Measurements from ENCODE around the gene CPEB4. TPM values are rescaled to one million over a fixed set of nuclear protein-coding genes. Genes with fewer than 3 reads are reported as not detected.

The CPEB4 gene
- total RNA-seq, 2 experiments from 2014 or later: 18.3 to 19.2 TPM

DNA sequence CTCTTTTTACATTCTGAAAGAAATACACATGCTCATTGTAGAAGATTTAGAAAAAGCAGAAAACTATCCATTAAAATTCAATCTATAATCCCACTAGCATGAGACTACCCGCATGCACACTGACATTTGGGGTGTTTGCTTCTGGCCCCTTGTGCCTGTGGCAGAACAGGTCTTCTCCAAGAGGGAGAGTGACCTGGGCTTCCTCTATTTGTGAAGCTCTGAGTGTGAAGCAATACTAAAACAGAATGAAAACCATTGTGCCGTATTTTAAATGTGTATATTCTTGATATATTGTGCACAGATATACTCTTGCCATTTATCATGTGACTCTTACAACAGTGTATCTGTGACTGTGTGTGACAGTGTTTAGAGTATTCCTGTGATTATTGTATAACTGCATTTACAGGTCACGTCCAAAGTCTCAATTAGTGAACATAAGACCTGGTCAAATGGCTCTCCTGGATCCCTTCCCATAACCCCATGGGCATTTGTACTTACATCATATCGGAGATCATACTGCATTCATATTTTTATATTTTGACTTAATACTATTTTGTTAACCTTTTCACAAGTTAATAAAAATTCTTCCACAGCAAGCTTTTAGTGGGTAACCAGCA lies 14.7 kb upstream of the CPEB4 start:
- CTCF ChIA-PET: no interaction called here
- ATAC-seq (ENCODE audit: poor library complexity) (no peak), DNase-seq (no peak)
- no peaks in the 10 kb centered on the region for H3K4me1 ChIP-seq (ENCODE audit: insufficient read depth, low read length)
- no peak overlapping the region for H3K4me3 Mint-ChIP-seq
- no peak overlapping the region for H3K27ac ChIP-seq (ENCODE audit: low read depth in 1 of 2, low read length in 2 of 2)
- H3K36me3 Mint-ChIP-seq (ENCODE audit: low read depth): no peaks in the 10 kb centered on the region
- H3K27me3 ChIP-seq (ENCODE audit: control insufficient read depth in 1 of 2, insufficient read depth in 2 of 2, low read length in 2 of 2): no peaks in the 10 kb centered on the region
- no peaks in the 10 kb centered on the region for H3K9me3 ChIP-seq (ENCODE audit: control insufficient read depth in 1 of 2, insufficient read depth in 1 of 2, low read length in 2 of 2)
- H3K4me3 ChIP-seq (ENCODE audit: low read length): no peak overlapping the region
- TF ChIP-seq, protein P1, sequence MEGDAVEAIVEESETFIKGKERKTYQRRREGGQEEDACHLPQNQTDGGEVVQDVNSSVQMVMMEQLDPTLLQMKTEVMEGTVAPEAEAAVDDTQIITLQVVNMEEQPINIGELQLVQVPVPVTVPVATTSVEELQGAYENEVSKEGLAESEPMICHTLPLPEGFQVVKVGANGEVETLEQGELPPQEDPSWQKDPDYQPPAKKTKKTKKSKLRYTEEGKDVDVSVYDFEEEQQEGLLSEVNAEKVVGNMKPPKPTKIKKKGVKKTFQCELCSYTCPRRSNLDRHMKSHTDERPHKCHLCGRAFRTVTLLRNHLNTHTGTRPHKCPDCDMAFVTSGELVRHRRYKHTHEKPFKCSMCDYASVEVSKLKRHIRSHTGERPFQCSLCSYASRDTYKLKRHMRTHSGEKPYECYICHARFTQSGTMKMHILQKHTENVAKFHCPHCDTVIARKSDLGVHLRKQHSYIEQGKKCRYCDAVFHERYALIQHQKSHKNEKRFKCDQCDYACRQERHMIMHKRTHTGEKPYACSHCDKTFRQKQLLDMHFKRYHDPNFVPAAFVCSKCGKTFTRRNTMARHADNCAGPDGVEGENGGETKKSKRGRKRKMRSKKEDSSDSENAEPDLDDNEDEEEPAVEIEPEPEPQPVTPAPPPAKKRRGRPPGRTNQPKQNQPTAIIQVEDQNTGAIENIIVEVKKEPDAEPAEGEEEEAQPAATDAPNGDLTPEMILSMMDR (IDR thresholded peaks at IDR 0.05): no peak
- POLR2A ChIA-PET: interaction anchor here (0.6 to 1.0 kb wide), 2 partner anchors 45 to 815 kb away, joined by 3 read pairs; no protein-coding TSS in a partner anchor
- no peaks in the 10 kb centered on the region for H3K9me3 Mint-ChIP-seq
- no peak overlapping the region for H3K27ac Mint-ChIP-seq
- intact Hi-C loops (cut with DNase I, micrococcal nuclease): no loop called here
- no peaks in the 10 kb centered on the region for H3K36me3 ChIP-seq (ENCODE audit: insufficient read depth, low read length)
- no peaks in the 10 kb centered on the region for H3K4me1 Mint-ChIP-seq (ENCODE audit: low read depth)
- no peaks in the 10 kb centered on the region for H3K27me3 Mint-ChIP-seq

DNA sequence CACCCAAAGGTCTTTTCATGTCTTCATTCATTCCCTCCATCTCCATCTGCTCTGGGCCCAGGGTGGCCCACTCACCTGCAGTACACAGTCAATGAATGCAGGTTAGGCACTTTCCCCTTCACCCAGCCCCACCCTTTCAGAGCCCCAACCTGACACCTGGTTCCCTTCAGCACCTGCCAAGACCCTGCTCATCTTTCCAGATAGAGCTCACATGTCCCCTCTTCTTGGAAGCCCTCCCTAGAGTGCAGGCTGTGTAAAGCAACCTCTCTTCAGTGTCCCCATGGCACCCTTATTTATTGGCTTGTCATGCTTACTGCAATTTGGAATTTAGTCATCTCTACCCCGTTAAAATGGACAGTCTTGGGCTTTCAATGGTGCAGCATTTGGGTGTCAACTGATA lies 13.0 kb upstream of the CPEB4 start:
- DNase-seq: no peak
- H3K4me1 ChIP-seq (ENCODE audit: insufficient read depth, low read length): no peaks in the 10 kb centered on the region
- Mint-ChIP-seq H3K27ac (no peak overlapping the region), H3K9me3 (no peaks in the 10 kb centered on the region), H3K4me3 (no peak overlapping the region), H3K4me1 (ENCODE audit: low read depth) (no peaks in the 10 kb centered on the region), H3K36me3 (ENCODE audit: low read depth) (no peaks in the 10 kb centered on the region), H3K27me3 (no peaks in the 10 kb centered on the region)
- no peak overlapping the region for H3K27ac ChIP-seq (ENCODE audit: low read depth in 1 of 2, low read length in 2 of 2)
- CTCF ChIA-PET: no interaction called here
- TF ChIP-seq, protein P1 (IDR thresholded peaks at IDR 0.05): no peak
- ATAC-seq (ENCODE audit: poor library complexity): no peak
- H3K36me3 ChIP-seq (ENCODE audit: insufficient read depth, low read length): no peaks in the 10 kb centered on the region
- no peaks in the 10 kb centered on the region for H3K27me3 ChIP-seq (ENCODE audit: control insufficient read depth in 1 of 2, insufficient read depth in 2 of 2, low read length in 2 of 2)
- POLR2A ChIA-PET: no interaction called here
- no peak overlapping the region for H3K4me3 ChIP-seq (ENCODE audit: low read length)
- no peaks in the 10 kb centered on the region for H3K9me3 ChIP-seq (ENCODE audit: control insufficient read depth in 1 of 2, insufficient read depth in 1 of 2, low read length in 2 of 2)
- intact Hi-C loops (cut with DNase I, micrococcal nuclease): no loop called here

GRCh38 chr5:173878224-173878967 lies 9.8 kb upstream of the CPEB4 start:
- intact Hi-C loops (cut with DNase I, micrococcal nuclease): no loop called here
- POLR2A ChIA-PET: no interaction called here
- H3K27ac ChIP-seq (ENCODE audit: low read depth in 1 of 2, low read length in 2 of 2): no peak overlapping the region

More at GRCh38 chr5:173878224-173878967, 9.8 kb upstream of the CPEB4 start:
- CTCF ChIA-PET: no interaction called here
- Mint-ChIP-seq H3K9me3 (no peaks in the 10 kb centered on the region), H3K36me3 (ENCODE audit: low read depth) (no peaks in the 10 kb centered on the region), H3K4me3 (no peak overlapping the region), H3K27me3 (no peaks in the 10 kb centered on the region), H3K4me1 (ENCODE audit: low read depth) (peaks cover 2% of the 10 kb centered on the region), H3K27ac (no peak overlapping the region)
- Histone ChIP-seq H3K9me3 (ENCODE audit: control insufficient read depth in 1 of 2, insufficient read depth in 1 of 2, low read length in 2 of 2) (no peaks in the 10 kb centered on the region), H3K4me1 (ENCODE audit: insufficient read depth, low read length) (no peaks in the 10 kb centered on the region), H3K4me3 (ENCODE audit: low read length) (no peak overlapping the region), H3K36me3 (ENCODE audit: insufficient read depth, low read length) (no peaks in the 10 kb centered on the region), H3K27me3 (ENCODE audit: control insufficient read depth in 1 of 2, insufficient read depth in 2 of 2, low read length in 2 of 2) (no peaks in the 10 kb centered on the region)
- ATAC-seq (ENCODE audit: poor library complexity) (no peak), DNase-seq (no peak)
- TF ChIP-seq, protein P1 (IDR thresholded peaks at IDR 0.05): no peak
